Endothelial cell of umbilical vein (primary cell): Measurements from ENCODE around the gene HDAC9.

Source experiments
- CTCF ChIP-seq, 2 donors: IDR thresholded peaks; 1 replicate in 1 of 2; 2 replicates in 1 of 2; pipeline ENCODE4 v1.5.1; 2011; ENCODE audit warnings: low read length in 2 of 2, mild to moderate bottlenecking in 2 of 2, moderate library complexity in 2 of 2, control low read depth in 1 of 2, inconsistent platforms in 1 of 2, low read depth in 1 of 2; ENCODE audit not compliant: insufficient read depth in 1 of 2; ENCODE audit errors: extremely low read depth in 1 of 2
- FOS ChIP-seq: IDR thresholded peaks from 2 replicates; pipeline ENCODE4 v1.6.1; 2011; ENCODE audit warnings: mild to moderate bottlenecking, low read length, moderate library complexity, borderline replicate concordance; ENCODE audit not compliant: insufficient read depth
- JUN ChIP-seq: IDR thresholded peaks from 2 replicates; pipeline ENCODE4 v1.6.1; 2011; ENCODE audit warnings: borderline replicate concordance, low read depth; ENCODE audit not compliant: insufficient read length, insufficient read depth
- MYC ChIP-seq: IDR thresholded peaks from one replicate; pipeline ENCODE4 v1.6.1; 2011; ENCODE audit warnings: mild to moderate bottlenecking, low read depth, low read length
- POLR2A ChIP-seq: IDR thresholded peaks from 2 replicates; pipeline ENCODE4 v1.6.1; 2012; ENCODE audit warnings: low read depth, mild to moderate bottlenecking, control low read depth, low read length
- POLR2AphosphoS5 ChIP-seq: IDR thresholded peaks from 2 replicates; pipeline ENCODE4 v1.6.1; 2012; ENCODE audit warnings: low read depth, mild to moderate bottlenecking, control low read depth, low read length, moderate library complexity; ENCODE audit not compliant: insufficient read depth
- TF ChIP-seq, protein P1 (sequence below): IDR thresholded peaks from 2 replicates; pipeline ENCODE4 v1.6.1; 2011; ENCODE audit not compliant: insufficient read depth, insufficient read length

DNA sequence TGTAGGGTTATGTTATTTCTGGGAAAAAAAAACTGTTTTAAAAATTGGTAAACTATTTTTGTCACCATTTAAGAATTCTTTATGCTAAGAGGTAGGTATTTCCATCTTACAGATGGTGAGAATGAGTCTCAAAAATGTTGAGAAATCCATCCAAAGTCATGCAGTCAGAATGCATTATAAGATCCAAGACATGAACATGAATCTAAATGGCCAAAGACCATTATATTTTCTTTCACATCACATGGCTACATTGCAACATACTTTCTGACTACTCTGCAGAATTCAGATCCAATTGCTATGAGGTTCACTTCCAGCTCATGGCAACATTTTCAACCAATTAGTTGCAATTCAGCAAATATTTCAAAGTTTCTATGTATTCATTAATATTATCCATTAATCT lies 440.7 kb downstream of the HDAC9 start:
- TF ChIP-seq JUN (no peak), CTCF (IDR thresholded peaks at IDR 0.05; ENCODE audit: extremely low read depth in 1 of 2, insufficient read depth in 1 of 2, low read depth in 1 of 2, low read length in 2 of 2) (no peak), POLR2A (no peak), MYC (no peak), POLR2AphosphoS5 (no peak), FOS (no peak)
- TF ChIP-seq, protein P1, sequence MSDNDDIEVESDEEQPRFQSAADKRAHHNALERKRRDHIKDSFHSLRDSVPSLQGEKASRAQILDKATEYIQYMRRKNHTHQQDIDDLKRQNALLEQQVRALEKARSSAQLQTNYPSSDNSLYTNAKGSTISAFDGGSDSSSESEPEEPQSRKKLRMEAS: no peak
